K562 (cell line): ENCODE data around the gene DPF1. TPM values are rescaled to one million over a fixed set of nuclear protein-coding genes. Genes with fewer than 3 reads are reported as not detected.

Experiments
- ATAC-seq: fragments of 200-7000 bp; cut with Tn5 transposase; 3 replicates; pipeline ENCODE4 v1.9.1; 2020; ENCODE audit warnings: moderate library complexity
- BruUV-seq: library from RNA; stranded (reverse); fragments of 400-500 nt; replicated peaks from 2 replicates; lab custom pipeline; 2021; lab: Mats Ljungman, UMichigan
- CTCF ChIA-PET: fragments of 300-600 bp; formaldehyde crosslinking; extraction: SDS; loops from one replicate; lab custom pipeline; 2021; ENCODE audit warnings: low intra/inter-chr PET ratio; lab: Yijun Ruan, JAX
- POLR2A ChIA-PET: fragments of 300-600, 350-650 bp; sonication (Branson Sonifier 250); formaldehyde crosslinking; extraction: SDS; loops from one replicate; lab custom pipeline; 2021; ENCODE audit warnings: antibody characterized with exemption, inconsistent platforms; lab: Yijun Ruan, JAX
- DNase-seq, 4 experiments: peaks; one replicate each; pipeline versions ENCODE4 v3.0.0 to v3.0.0-alpha.2; 2011 to 2018; ENCODE audit warnings: low spot score in 3 of 4, mixed read lengths in 3 of 4; ENCODE audit errors: extremely low read depth in 1 of 4
- FAIRE-seq: peaks from 2 replicates; lab custom pipeline; 2011; peaks lifted over from hg19 to GRCh38; lab: Jason Lieb, UNC
- H2AFZ ChIP-seq: 2 replicates; pipeline ENCODE4 v1.6.0; 2011; ENCODE audit warnings: low read depth, low read length, control low read depth, inconsistent platforms
- H3K27ac ChIP-seq: fragments of 200-600 bp; 3 replicates; pipeline ENCODE4 v1.8.0; 2011; ENCODE audit warnings: low read depth, mild to moderate bottlenecking, control low read depth, inconsistent platforms, low read length, moderate library complexity, mixed read lengths; ENCODE audit errors: extremely low read depth
- H3K27me3 ChIP-seq, 2 experiments: fragments of 300-600 bp in 1 of 2; 2 replicates in 1 of 2; 3 replicates in 1 of 2; pipeline versions ENCODE4 v1.6.0 to v1.8.0; 2011; ENCODE audit warnings: inconsistent platforms in 2 of 2, low read length in 2 of 2, mild to moderate bottlenecking in 1 of 2, mixed read lengths in 1 of 2, moderate library complexity in 1 of 2; ENCODE audit not compliant: control insufficient read depth in 2 of 2, insufficient read depth in 2 of 2
- H3K36me3 ChIP-seq: fragments of 300-600 bp; 3 replicates; pipeline ENCODE4 v1.8.0; 2011; ENCODE audit warnings: mild to moderate bottlenecking, low read length, inconsistent platforms; ENCODE audit not compliant: control insufficient read depth, insufficient read depth
- H3K4me1 ChIP-seq, 2 experiments: fragments of 200-600 bp in 1 of 2; replicated peaks in 1 of 2; 2 replicates in 1 of 2; 3 replicates in 1 of 2; pipeline versions ENCODE4 v1.5.1 to v1.8.0; 2011; ENCODE audit warnings: inconsistent platforms in 2 of 2, low read length in 2 of 2, mild to moderate bottlenecking in 1 of 2, mixed read lengths in 1 of 2, moderate library complexity in 1 of 2; ENCODE audit not compliant: control insufficient read depth in 2 of 2, insufficient read depth in 2 of 2
- H3K4me2 ChIP-seq: 2 replicates; pipeline ENCODE4 v1.6.1; 2011; ENCODE audit warnings: low read length, control low read depth, inconsistent platforms, mixed read lengths; ENCODE audit not compliant: insufficient read depth
- H3K4me3 ChIP-seq: fragments of 200-600 bp; sonication (generic), shearing (Covaris generic); 2 replicates; pipeline ENCODE4 v1.5.1; 2016; ENCODE audit warnings: control low read depth, inconsistent platforms
- H3K79me2 ChIP-seq: fragments of 200-600 bp; 3 replicates; pipeline ENCODE4 v1.8.0; 2011; ENCODE audit warnings: low read length, inconsistent platforms; ENCODE audit not compliant: control insufficient read depth, insufficient read depth
- H3K9ac ChIP-seq, 2 experiments: 2 replicates each; pipeline versions ENCODE4 v1.6.0 to v1.6.1; 2011; ENCODE audit warnings: low read depth in 2 of 2, low read length in 2 of 2, control low read depth in 1 of 2, inconsistent platforms in 1 of 2, mild to moderate bottlenecking in 1 of 2, mixed read lengths in 1 of 2; ENCODE audit not compliant: insufficient read depth in 1 of 2
- H3K9me1 ChIP-seq: one replicate; pipeline ENCODE4 v1.6.0; 2011; ENCODE audit warnings: inconsistent platforms, mild to moderate bottlenecking, low read length, moderate library complexity; ENCODE audit not compliant: control insufficient read depth, insufficient read depth
- H3K9me3 ChIP-seq: replicated peaks from 2 replicates; pipeline ENCODE4 v1.5.1; 2011; ENCODE audit warnings: low read depth, low read length, inconsistent platforms; ENCODE audit not compliant: control insufficient read depth, insufficient read depth
- H4K20me1 ChIP-seq: replicated peaks from 2 replicates; pipeline ENCODE4 v1.6.1; 2011; ENCODE audit warnings: low read length, inconsistent platforms, mixed read lengths; ENCODE audit not compliant: control insufficient read depth, insufficient read depth
- ATF1 ChIP-seq, 2 experiments: fragments of 450-650 bp in 1 of 2; IDR thresholded peaks; 2 replicates each; pipeline ENCODE4 v1.6.1; 2016; ENCODE audit warnings: missing compliant biosample characterization in 1 of 2, missing genetic modification characterization in 1 of 2
- HDAC3 ChIP-seq: fragments of 450-650 bp; IDR thresholded peaks from 2 replicates; pipeline ENCODE4 v1.6.1; 2018; ENCODE audit warnings: borderline replicate concordance, mild to moderate bottlenecking, moderate library complexity; ENCODE audit not compliant: partially characterized antibody
- HNRNPH1 ChIP-seq: fragments of 200-400 bp; formaldehyde crosslinking; optimal IDR thresholded peaks from 2 replicates; pipeline ENCODE3; 2017; ENCODE audit warnings: low read depth, mild to moderate bottlenecking, low read length, moderate library complexity
- KAT7 ChIP-seq: sonication (generic); formaldehyde crosslinking; IDR thresholded peaks from 2 replicates; pipeline ENCODE4 v1.8.0; 2022; ENCODE audit warnings: missing genetic modification reagents, mild to moderate bottlenecking, borderline replicate concordance
- KDM4B ChIP-seq, 2 experiments: fragments of 450-650 bp in 1 of 2; sonication (generic) in 1 of 2; IDR thresholded peaks; 2 replicates each; pipeline ENCODE4 v1.6.1; 2016 to 2017; ENCODE audit warnings: borderline replicate concordance in 2 of 2, antibody characterized with exemption in 1 of 2, low read depth in 1 of 2, mild to moderate bottlenecking in 1 of 2
- PML ChIP-seq: IDR thresholded peaks from 2 replicates; pipeline ENCODE4 v1.6.1; 2012; ENCODE audit warnings: low read length, inconsistent platforms
- RBM14 ChIP-seq: fragments of 200-400 bp; formaldehyde crosslinking; IDR thresholded peaks from 2 replicates; pipeline ENCODE4 v1.6.1; 2018; ENCODE audit warnings: low read depth, mild to moderate bottlenecking, low read length, moderate library complexity, borderline replicate concordance; ENCODE audit not compliant: insufficient read depth
- SNRNP70 ChIP-seq: fragments of 200-400 bp; formaldehyde crosslinking; optimal IDR thresholded peaks from 2 replicates; pipeline ENCODE3; 2017; ENCODE audit warnings: low read depth, low read length
- USF1 ChIP-seq: sonication (generic); formaldehyde crosslinking; IDR thresholded peaks from 2 replicates; pipeline ENCODE4 v1.9.0; 2022; ENCODE audit warnings: mild to moderate bottlenecking, missing genetic modification reagents
- ZNF507 ChIP-seq: conservative IDR thresholded peaks from 2 replicates; pipeline ENCODE4 v1.6.1; 2017; ENCODE audit warnings: missing genetic modification characterization, missing compliant biosample characterization
- WGBS: fragments of 100-300 bp; shearing (Covaris generic); methylation state at CpG from one replicate; pipeline ENCODE4 v1.1.6; 2016; ENCODE audit warnings: low coverage, mixed read lengths; ENCODE audit not compliant: insufficient coverage; ENCODE audit errors: missing lambda C conversion rate; 5-methylcytosine and 5-hydroxymethylcytosine counted together
- in situ Hi-C: fragments of 300-500 bp; cut with MboI; formaldehyde crosslinking; loops from 4 replicates; pipeline ENCODE4 v1.15.0; 2018; ENCODE audit warnings: inconsistent platforms, mixed read lengths
- intact Hi-C: fragments of 100-400 bp; cut with micrococcal nuclease; formaldehyde crosslinking; loops from 2 replicates; pipeline ENCODE4 v1.14.2; 2022
- polyA plus RNA-seq, 8 experiments: library from polyadenylated mRNA; depleted of rRNA in 4 of 8; stranded (reverse) in 5 of 8; unstranded in 3 of 8; fragments of >200 nt; fragmentation: Nextera tagmentation in 2 of 8; fragmentation: Illumina TruSeq in 1 of 8; extraction: Ambion mirVana in 2 of 8; extraction: Trizol in 1 of 8; gene quantifications; 2 replicates each; pipeline versions ENCODE4 v1.2.1 to v1.2.3, GENCODE V29; 2011 to 2014; ENCODE audit warnings: inconsistent platforms in 1 of 8, missing spikeins in 1 of 8
- total RNA-seq, 7 experiments: library from RNA; depleted of rRNA in 6 of 7; stranded (reverse); fragments of >200 nt in 6 of 7; fragmentation: Illumina TruSeq in 2 of 7; extraction: Trizol in 2 of 7; gene quantifications; 2 replicates each; pipeline versions ENCODE4 v1.2.1 to v1.2.3, GENCODE V29; 2011 to 2021; ENCODE audit warnings: low replicate concordance in 1 of 7
- TF ChIP-seq, protein P1 (sequence below): sonication (generic); formaldehyde crosslinking; IDR thresholded peaks from 2 replicates; pipeline ENCODE4 v1.8.0; 2022; ENCODE audit warnings: missing genetic modification reagents, mild to moderate bottlenecking, borderline replicate concordance

The DPF1 gene
- total and polyA plus RNA-seq, 9 of the 15 experiments (the other 6 are each of a cell fraction or from before 2014, with no cell fraction given) = 0.10 to 5.7 (median 3.1) TPM

GRCh38 chr19:38206928-38207327 lies 17.1 kb downstream of the DPF1 start:
- no peak overlapping the region for H3K27ac ChIP-seq
- 72% methylated on average over 13 of the region's 16 CpGs for whole genome bisulfite sequencing
- no peaks in the 10 kb centered on the region for H3K79me2 ChIP-seq
- H4K20me1 ChIP-seq = no peaks in the 10 kb centered on the region
- no peak overlapping the region for H2AFZ ChIP-seq
- CTCF ChIA-PET = no interaction called here
- no peaks in the 10 kb centered on the region for H3K9me1 ChIP-seq
- no peak overlapping the region for H3K4me3 ChIP-seq
- no peak for ATAC-seq
- intact Hi-C loops (no loop called here), in situ Hi-C loops (no loop called here)
- no peak overlapping the region for H3K9ac ChIP-seq
- FAIRE-seq = no peak
- H3K36me3 ChIP-seq = no peaks in the 10 kb centered on the region
- no peak for TF ChIP-seq PML
- TF ChIP-seq, protein P1, sequence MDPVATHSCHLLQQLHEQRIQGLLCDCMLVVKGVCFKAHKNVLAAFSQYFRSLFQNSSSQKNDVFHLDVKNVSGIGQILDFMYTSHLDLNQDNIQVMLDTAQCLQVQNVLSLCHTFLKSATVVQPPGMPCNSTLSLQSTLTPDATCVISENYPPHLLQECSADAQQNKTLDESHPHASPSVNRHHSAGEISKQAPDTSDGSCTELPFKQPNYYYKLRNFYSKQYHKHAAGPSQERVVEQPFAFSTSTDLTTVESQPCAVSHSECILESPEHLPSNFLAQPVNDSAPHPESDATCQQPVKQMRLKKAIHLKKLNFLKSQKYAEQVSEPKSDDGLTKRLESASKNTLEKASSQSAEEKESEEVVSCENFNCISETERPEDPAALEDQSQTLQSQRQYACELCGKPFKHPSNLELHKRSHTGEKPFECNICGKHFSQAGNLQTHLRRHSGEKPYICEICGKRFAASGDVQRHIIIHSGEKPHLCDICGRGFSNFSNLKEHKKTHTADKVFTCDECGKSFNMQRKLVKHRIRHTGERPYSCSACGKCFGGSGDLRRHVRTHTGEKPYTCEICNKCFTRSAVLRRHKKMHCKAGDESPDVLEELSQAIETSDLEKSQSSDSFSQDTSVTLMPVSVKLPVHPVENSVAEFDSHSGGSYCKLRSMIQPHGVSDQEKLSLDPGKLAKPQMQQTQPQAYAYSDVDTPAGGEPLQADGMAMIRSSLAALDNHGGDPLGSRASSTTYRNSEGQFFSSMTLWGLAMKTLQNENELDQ (CRISPR knock-in tag) = no peak
- TF ChIP-seq KAT7 = no peak
- no peak for TF ChIP-seq HNRNPH1
- no peak for TF ChIP-seq ZNF507
- no peak for TF ChIP-seq HDAC3
- no peak for TF ChIP-seq RBM14
- no peak for TF ChIP-seq USF1 (CRISPR knock-in tag)
- TF ChIP-seq ATF1 (CRISPR knock-in tag; IDR thresholded peaks at IDR 0.05) = no peak
- no peak for TF ChIP-seq ATF1 (tag; IDR thresholded peaks at IDR 0.05)
- TF ChIP-seq KDM4B (IDR thresholded peaks at IDR 0.05; ENCODE audit: borderline replicate concordance in 2 of 2, low read depth in 1 of 2) = no peak
- TF ChIP-seq SNRNP70 = no peak
- no TSS peak for BruUV-seq
- H3K27me3 ChIP-seq = peaks cover 5 to 19% of the 10 kb centered on the region in 2 experiments; a peak in 3 of 5 replicates
- no peaks in the 10 kb centered on the region for H3K9me3 ChIP-seq
- POLR2A ChIA-PET = no interaction called here
- DNase-seq = no peak
- H3K4me2 ChIP-seq = no peak overlapping the region
- H3K4me1 ChIP-seq = peaks cover 9 to 56% of the 10 kb centered on the region in 2 experiments; a peak in 4 of 5 replicates
